SK-N-SH (cell line): ENCODE measurements around the gene RASSF1. TPM values are rescaled to one million over a fixed set of nuclear protein-coding genes. Genes with fewer than 3 reads are reported as not detected.

Source experiments
- CTCF ChIA-PET: fragments of 300-600, 350-600 bp; formaldehyde crosslinking; extraction: SDS; loops from one replicate; lab custom pipeline; 2021; lab: Yijun Ruan, JAX
- POLR2A ChIA-PET: fragments of 350-600 bp; sonication (Branson Sonifier 250); formaldehyde crosslinking; extraction: SDS; loops from one replicate; lab custom pipeline; 2020; ENCODE audit warnings: antibody characterized with exemption, inconsistent platforms; lab: Yijun Ruan, JAX
- DNase-seq: peaks from one replicate; pipeline ENCODE4 v3.0.0; 2012
- H2AFZ ChIP-seq: fragments of 200-600 bp; sonication (generic); 2 replicates; pipeline ENCODE4 v1.8.1; 2016; ENCODE audit warnings: antibody characterized with exemption, mild to moderate bottlenecking, low read depth
- H3F3A ChIP-seq: fragments of 200-600 bp; sonication (generic); replicated peaks from 2 replicates; pipeline ENCODE3; 2016; ENCODE audit warnings: antibody characterized with exemption, mild to moderate bottlenecking; ENCODE audit not compliant: insufficient read depth
- H3K27ac ChIP-seq, 2 experiments: fragments of 200-500 bp in 1 of 2; fragments of 200-600 bp in 1 of 2; sonication (Bioruptor generic) in 1 of 2; sonication (generic), shearing (Covaris generic) in 1 of 2; 2 replicates each; pipeline versions ENCODE4 v1.5.1 to v1.6.1; 2014 to 2016; ENCODE audit warnings: low read depth in 2 of 2, inconsistent platforms in 1 of 2, low read length in 1 of 2, mild to moderate bottlenecking in 1 of 2, mixed read lengths in 1 of 2
- H3K27me3 ChIP-seq: fragments of 200-600 bp; sonication (generic), shearing (Covaris generic); 2 replicates; pipeline ENCODE4 v1.6.1; 2016; ENCODE audit warnings: mixed run types; ENCODE audit not compliant: insufficient read depth
- H3K36me3 ChIP-seq, 2 experiments: fragments of 200-500 bp in 1 of 2; fragments of 200-600 bp in 1 of 2; sonication (Bioruptor generic) in 1 of 2; sonication (generic) in 1 of 2; replicated peaks in 1 of 2; 2 replicates each; pipeline versions ENCODE3 to v1.5.1; 2014 to 2016; ENCODE audit warnings: low read length in 1 of 2, mild to moderate bottlenecking in 1 of 2; ENCODE audit not compliant: insufficient read depth in 2 of 2, control insufficient read depth in 1 of 2
- H3K4me1 ChIP-seq, 2 experiments: fragments of 200-500 bp in 1 of 2; fragments of 200-600 bp in 1 of 2; sonication (Bioruptor generic) in 1 of 2; sonication (generic), shearing (Covaris generic) in 1 of 2; 2 replicates each; pipeline versions ENCODE4 v1.5.1 to v1.6.1; 2014 to 2016; ENCODE audit warnings: low read depth in 1 of 2, low read length in 1 of 2, mixed run types in 1 of 2; ENCODE audit not compliant: insufficient read depth in 2 of 2, control insufficient read depth in 1 of 2
- H3K4me2 ChIP-seq: fragments of 200-600 bp; sonication (generic), shearing (Covaris generic); 2 replicates; pipeline ENCODE4 v1.6.1; 2017; ENCODE audit warnings: mixed run types
- H3K4me3 ChIP-seq, 2 experiments: fragments of 200-500 bp in 1 of 2; fragments of 200-600 bp in 1 of 2; sonication (Bioruptor generic) in 1 of 2; sonication (generic), shearing (Covaris generic) in 1 of 2; 2 replicates each; pipeline versions ENCODE4 v1.5.1 to v1.8.1; 2014 to 2016; ENCODE audit warnings: low read depth in 2 of 2, inconsistent platforms in 1 of 2, low read length in 1 of 2, mild to moderate bottlenecking in 1 of 2, mixed read lengths in 1 of 2, moderate library complexity in 1 of 2
- H3K79me2 ChIP-seq: fragments of 200-600 bp; sonication (generic); 2 replicates; pipeline ENCODE4 v1.8.1; 2017; ENCODE audit warnings: mild to moderate bottlenecking; ENCODE audit not compliant: insufficient read depth
- H3K9ac ChIP-seq: fragments of 200-600 bp; sonication (generic); 2 replicates; pipeline ENCODE4 v1.6.1; 2017; ENCODE audit warnings: mixed run types
- H3K9me2 ChIP-seq: fragments of 200-600 bp; sonication (generic); 2 replicates; pipeline ENCODE4 v1.6.1; 2017; ENCODE audit warnings: mixed run types
- H3K9me3 ChIP-seq: fragments of 200-600 bp; sonication (generic); 2 replicates; pipeline ENCODE4 v1.6.1; 2017; ENCODE audit warnings: mixed run types, mild to moderate bottlenecking, moderate library complexity
- H4K20me1 ChIP-seq: fragments of 200-600 bp; sonication (generic); 2 replicates; pipeline ENCODE4 v1.6.1; 2017; ENCODE audit warnings: mild to moderate bottlenecking, mixed run types; ENCODE audit not compliant: insufficient read depth
- ELF1 ChIP-seq: IDR thresholded peaks from 2 replicates; pipeline ENCODE4 v1.4.0; 2012
- FOSL2 ChIP-seq: IDR thresholded peaks from 2 replicates; pipeline ENCODE4 v1.4.0; 2012; ENCODE audit warnings: low read depth, mild to moderate bottlenecking, moderate library complexity, borderline replicate concordance
- FOXJ3 ChIP-seq: sonication (generic); formaldehyde crosslinking; IDR thresholded peaks from 2 replicates; pipeline ENCODE4 v1.5.1; 2020; ENCODE audit warnings: mild to moderate bottlenecking, missing genetic modification reagents
- JUND ChIP-seq: IDR thresholded peaks from 2 replicates; pipeline ENCODE4 v1.4.0; 2012
- POLR2AphosphoS5 ChIP-seq: IDR thresholded peaks from 2 replicates; pipeline ENCODE4 v1.6.1; 2012; ENCODE audit warnings: low read depth, low read length
- RCOR1 ChIP-seq: fragments of 150-350 bp; IDR thresholded peaks from 2 replicates; pipeline ENCODE4 v1.6.1; 2017; ENCODE audit warnings: antibody characterized with exemption, low read length
- RFX5 ChIP-seq: IDR thresholded peaks from 2 replicates; pipeline ENCODE4 v1.6.1; 2012; ENCODE audit warnings: mild to moderate bottlenecking, improper control_type of control experiment, low read length
- SIN3A ChIP-seq: IDR thresholded peaks from 2 replicates; pipeline ENCODE4 v1.6.1; 2012; ENCODE audit warnings: low read depth, mild to moderate bottlenecking, low read length, moderate library complexity, borderline replicate concordance
- TCF12 ChIP-seq: IDR thresholded peaks from 2 replicates; pipeline ENCODE4 v1.4.0; 2012
- WGBS: methylation state at CpG from one replicate; pipeline ENCODE4 v1.1.6; 2017; ENCODE audit warnings: low lambda C conversion rate; 5-methylcytosine and 5-hydroxymethylcytosine counted together
- polyA plus RNA-seq, 3 experiments: library from polyadenylated mRNA; depleted of rRNA; stranded (reverse); fragments of >200 nt; gene quantifications; 2 replicates each; pipeline ENCODE4 v1.2.3, GENCODE V29; 2012
- TF ChIP-seq, protein P1 (sequence below): IDR thresholded peaks from 2 replicates; pipeline ENCODE4 v1.6.1; 2012; ENCODE audit warnings: mild to moderate bottlenecking, low read depth, low read length, moderate library complexity
- TF ChIP-seq, protein P2 (sequence below): fragments of 150-350 bp; IDR thresholded peaks from 2 replicates; pipeline ENCODE4 v1.6.1; 2016; ENCODE audit warnings: mild to moderate bottlenecking, low read depth, low read length
- TF ChIP-seq, protein P3 (sequence below): fragments of 150-350 bp; IDR thresholded peaks from 2 replicates; pipeline ENCODE4 v1.6.1; 2017; ENCODE audit warnings: antibody characterized with exemption, low read length, low read depth, borderline replicate concordance
- TF ChIP-seq, protein P4 (sequence below): IDR thresholded peaks from 2 replicates; pipeline ENCODE4 v1.4.0; 2012; ENCODE audit warnings: low read depth, borderline replicate concordance
- TF ChIP-seq, protein P5 (sequence below): IDR thresholded peaks from 2 replicates; pipeline ENCODE4 v1.4.0; 2012; ENCODE audit warnings: low read depth, borderline replicate concordance
- TF ChIP-seq, protein P6 (sequence below): fragments of 200-600 bp; sonication (generic); IDR thresholded peaks from 2 replicates; pipeline ENCODE4 v1.6.1; 2017; ENCODE audit warnings: antibody characterized with exemption, mild to moderate bottlenecking, moderate library complexity

The RASSF1 gene
- polyA plus RNA-seq, 1 of the 3 experiments (the other 2 are of a cell fraction) = 28.1 TPM

DNA sequence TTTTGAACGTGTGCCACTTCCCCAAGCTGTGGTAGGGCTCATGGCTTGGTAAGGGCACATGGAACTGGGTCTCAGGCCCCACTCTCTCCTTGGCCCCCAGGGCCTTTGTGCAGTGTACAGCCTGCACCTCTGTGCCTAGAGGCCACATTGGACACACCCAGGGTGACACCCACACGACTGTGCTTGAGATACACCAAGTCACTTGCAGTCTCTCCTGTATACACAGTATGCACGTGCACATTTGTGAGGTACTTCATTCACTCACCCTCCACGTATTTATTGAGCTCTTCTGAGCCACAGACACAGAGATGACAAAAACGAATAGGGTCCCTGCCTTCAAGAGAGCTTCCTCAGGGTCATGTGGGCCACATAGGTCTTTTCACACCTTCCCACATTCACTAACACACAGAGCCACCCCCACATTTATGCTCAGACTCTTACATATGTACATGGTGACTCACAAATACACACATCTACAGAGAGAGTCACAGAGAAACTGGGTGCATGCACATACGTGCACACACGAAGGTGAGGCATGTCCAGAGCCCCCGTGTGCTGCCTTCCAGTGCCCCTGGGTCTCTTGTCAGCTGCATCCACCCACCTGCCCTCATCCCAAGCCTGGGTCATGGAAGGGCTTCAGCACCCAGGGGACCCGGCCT is 28.5 kb upstream of the RASSF1 start:
- no peaks in the 10 kb centered on the region for H3K9me2 ChIP-seq
- no peak for DNase-seq
- WGBS = 56% methylated on average over 6 of the region's 9 CpGs
- H2AFZ ChIP-seq = no peak overlapping the region
- no peak overlapping the region for H3K4me3 ChIP-seq
- peak overlapping the region in 1 of 2 experiments; percentile 56; a peak in 2 of 4 replicates for H3K27ac ChIP-seq
- POLR2A ChIA-PET = interaction anchor here (1.3 to 4.6 kb wide), 7 partner anchors 8 to 42 kb away, joined by 3 to 28 read pairs (median 7); partner anchors contain the start of genes CYB561D2, NPRL2 and TMEM115
- H4K20me1 ChIP-seq = no peaks in the 10 kb centered on the region
- no peaks in the 10 kb centered on the region for H3K79me2 ChIP-seq
- H3K4me2 ChIP-seq = no peak overlapping the region
- H3K36me3 ChIP-seq = no peaks in the 10 kb centered on the region
- H3K9me3 ChIP-seq = no peaks in the 10 kb centered on the region
- no peak overlapping the region for H3K9ac ChIP-seq
- H3K27me3 ChIP-seq = no peaks in the 10 kb centered on the region
- TF ChIP-seq, protein P1, sequence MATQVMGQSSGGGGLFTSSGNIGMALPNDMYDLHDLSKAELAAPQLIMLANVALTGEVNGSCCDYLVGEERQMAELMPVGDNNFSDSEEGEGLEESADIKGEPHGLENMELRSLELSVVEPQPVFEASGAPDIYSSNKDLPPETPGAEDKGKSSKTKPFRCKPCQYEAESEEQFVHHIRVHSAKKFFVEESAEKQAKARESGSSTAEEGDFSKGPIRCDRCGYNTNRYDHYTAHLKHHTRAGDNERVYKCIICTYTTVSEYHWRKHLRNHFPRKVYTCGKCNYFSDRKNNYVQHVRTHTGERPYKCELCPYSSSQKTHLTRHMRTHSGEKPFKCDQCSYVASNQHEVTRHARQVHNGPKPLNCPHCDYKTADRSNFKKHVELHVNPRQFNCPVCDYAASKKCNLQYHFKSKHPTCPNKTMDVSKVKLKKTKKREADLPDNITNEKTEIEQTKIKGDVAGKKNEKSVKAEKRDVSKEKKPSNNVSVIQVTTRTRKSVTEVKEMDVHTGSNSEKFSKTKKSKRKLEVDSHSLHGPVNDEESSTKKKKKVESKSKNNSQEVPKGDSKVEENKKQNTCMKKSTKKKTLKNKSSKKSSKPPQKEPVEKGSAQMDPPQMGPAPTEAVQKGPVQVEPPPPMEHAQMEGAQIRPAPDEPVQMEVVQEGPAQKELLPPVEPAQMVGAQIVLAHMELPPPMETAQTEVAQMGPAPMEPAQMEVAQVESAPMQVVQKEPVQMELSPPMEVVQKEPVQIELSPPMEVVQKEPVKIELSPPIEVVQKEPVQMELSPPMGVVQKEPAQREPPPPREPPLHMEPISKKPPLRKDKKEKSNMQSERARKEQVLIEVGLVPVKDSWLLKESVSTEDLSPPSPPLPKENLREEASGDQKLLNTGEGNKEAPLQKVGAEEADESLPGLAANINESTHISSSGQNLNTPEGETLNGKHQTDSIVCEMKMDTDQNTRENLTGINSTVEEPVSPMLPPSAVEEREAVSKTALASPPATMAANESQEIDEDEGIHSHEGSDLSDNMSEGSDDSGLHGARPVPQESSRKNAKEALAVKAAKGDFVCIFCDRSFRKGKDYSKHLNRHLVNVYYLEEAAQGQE = no peak
- TF ChIP-seq RFX5 (no peak), RCOR1 (no peak), FOXJ3 (no peak), ELF1 (no peak), POLR2AphosphoS5 (no peak), SIN3A (no peak), JUND (no peak), TCF12 (no peak), FOSL2 (no peak)
- TF ChIP-seq, protein P2, sequence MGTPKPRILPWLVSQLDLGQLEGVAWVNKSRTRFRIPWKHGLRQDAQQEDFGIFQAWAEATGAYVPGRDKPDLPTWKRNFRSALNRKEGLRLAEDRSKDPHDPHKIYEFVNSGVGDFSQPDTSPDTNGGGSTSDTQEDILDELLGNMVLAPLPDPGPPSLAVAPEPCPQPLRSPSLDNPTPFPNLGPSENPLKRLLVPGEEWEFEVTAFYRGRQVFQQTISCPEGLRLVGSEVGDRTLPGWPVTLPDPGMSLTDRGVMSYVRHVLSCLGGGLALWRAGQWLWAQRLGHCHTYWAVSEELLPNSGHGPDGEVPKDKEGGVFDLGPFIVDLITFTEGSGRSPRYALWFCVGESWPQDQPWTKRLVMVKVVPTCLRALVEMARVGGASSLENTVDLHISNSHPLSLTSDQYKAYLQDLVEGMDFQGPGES = no peak
- TF ChIP-seq, protein P3, sequence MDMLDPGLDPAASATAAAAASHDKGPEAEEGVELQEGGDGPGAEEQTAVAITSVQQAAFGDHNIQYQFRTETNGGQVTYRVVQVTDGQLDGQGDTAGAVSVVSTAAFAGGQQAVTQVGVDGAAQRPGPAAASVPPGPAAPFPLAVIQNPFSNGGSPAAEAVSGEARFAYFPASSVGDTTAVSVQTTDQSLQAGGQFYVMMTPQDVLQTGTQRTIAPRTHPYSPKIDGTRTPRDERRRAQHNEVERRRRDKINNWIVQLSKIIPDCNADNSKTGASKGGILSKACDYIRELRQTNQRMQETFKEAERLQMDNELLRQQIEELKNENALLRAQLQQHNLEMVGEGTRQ = no peak
- TF ChIP-seq, protein P4, sequence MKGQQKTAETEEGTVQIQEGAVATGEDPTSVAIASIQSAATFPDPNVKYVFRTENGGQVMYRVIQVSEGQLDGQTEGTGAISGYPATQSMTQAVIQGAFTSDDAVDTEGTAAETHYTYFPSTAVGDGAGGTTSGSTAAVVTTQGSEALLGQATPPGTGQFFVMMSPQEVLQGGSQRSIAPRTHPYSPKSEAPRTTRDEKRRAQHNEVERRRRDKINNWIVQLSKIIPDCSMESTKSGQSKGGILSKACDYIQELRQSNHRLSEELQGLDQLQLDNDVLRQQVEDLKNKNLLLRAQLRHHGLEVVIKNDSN = no peak
- TF ChIP-seq, protein P5, sequence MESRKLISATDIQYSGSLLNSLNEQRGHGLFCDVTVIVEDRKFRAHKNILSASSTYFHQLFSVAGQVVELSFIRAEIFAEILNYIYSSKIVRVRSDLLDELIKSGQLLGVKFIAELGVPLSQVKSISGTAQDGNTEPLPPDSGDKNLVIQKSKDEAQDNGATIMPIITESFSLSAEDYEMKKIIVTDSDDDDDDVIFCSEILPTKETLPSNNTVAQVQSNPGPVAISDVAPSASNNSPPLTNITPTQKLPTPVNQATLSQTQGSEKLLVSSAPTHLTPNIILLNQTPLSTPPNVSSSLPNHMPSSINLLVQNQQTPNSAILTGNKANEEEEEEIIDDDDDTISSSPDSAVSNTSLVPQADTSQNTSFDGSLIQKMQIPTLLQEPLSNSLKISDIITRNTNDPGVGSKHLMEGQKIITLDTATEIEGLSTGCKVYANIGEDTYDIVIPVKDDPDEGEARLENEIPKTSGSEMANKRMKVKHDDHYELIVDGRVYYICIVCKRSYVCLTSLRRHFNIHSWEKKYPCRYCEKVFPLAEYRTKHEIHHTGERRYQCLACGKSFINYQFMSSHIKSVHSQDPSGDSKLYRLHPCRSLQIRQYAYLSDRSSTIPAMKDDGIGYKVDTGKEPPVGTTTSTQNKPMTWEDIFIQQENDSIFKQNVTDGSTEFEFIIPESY = no peak
- TF ChIP-seq, protein P6, sequence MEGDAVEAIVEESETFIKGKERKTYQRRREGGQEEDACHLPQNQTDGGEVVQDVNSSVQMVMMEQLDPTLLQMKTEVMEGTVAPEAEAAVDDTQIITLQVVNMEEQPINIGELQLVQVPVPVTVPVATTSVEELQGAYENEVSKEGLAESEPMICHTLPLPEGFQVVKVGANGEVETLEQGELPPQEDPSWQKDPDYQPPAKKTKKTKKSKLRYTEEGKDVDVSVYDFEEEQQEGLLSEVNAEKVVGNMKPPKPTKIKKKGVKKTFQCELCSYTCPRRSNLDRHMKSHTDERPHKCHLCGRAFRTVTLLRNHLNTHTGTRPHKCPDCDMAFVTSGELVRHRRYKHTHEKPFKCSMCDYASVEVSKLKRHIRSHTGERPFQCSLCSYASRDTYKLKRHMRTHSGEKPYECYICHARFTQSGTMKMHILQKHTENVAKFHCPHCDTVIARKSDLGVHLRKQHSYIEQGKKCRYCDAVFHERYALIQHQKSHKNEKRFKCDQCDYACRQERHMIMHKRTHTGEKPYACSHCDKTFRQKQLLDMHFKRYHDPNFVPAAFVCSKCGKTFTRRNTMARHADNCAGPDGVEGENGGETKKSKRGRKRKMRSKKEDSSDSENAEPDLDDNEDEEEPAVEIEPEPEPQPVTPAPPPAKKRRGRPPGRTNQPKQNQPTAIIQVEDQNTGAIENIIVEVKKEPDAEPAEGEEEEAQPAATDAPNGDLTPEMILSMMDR = no peak
- no peaks in the 10 kb centered on the region for H3F3A ChIP-seq
- CTCF ChIA-PET = interaction anchor here (0.7 to 5.8 kb wide), 13 partner anchors 8 to 173 kb away, joined by 3 to 70 read pairs (median 6); no protein-coding TSS in a partner anchor
- peaks cover 0 to 64% of the 10 kb centered on the region in 2 experiments; a peak in 2 of 4 replicates for H3K4me1 ChIP-seq
